ENCODE results near the gene RAB10.
A peak's percentile ranks its signal among the peaks of the same experiment; 100 is the strongest.
"Not testable (repeated sequence)": the region's sequence is repeated elsewhere in the genome, so short reads cannot be mapped to it uniquely, and the experiment has no call there.

Gene RAB10

GRCh38 chr2:26016012-26016705 lies 17.7 kb upstream of the RAB10 start:
- H3K4me3 ChIP-seq (ENCODE audit: severe bottlenecking), result no peak overlapping the region
- H3K4me1 ChIP-seq (ENCODE audit: insufficient read depth, poor library complexity, severe bottlenecking), result peaks cover 36% of the 10 kb centered on the region
- TF ChIP-seq CTCF (IDR thresholded peaks at IDR 0.05; ENCODE audit: poor library complexity, severe bottlenecking), result no peak
- ATAC-seq (ENCODE audit: low read depth) (no peak), DNase-seq (ENCODE audit: low spot score) (no peak)
- H3K27me3 ChIP-seq (ENCODE audit: insufficient read depth, poor library complexity, severe bottlenecking), result no peaks in the 10 kb centered on the region
- no peak overlapping the region for H3K27ac ChIP-seq (ENCODE audit: poor library complexity, severe bottlenecking)
- no peaks in the 10 kb centered on the region for H3K36me3 ChIP-seq (ENCODE audit: low read depth)
- no peaks in the 10 kb centered on the region for H3K9me3 ChIP-seq (ENCODE audit: severe bottlenecking)

DNA sequence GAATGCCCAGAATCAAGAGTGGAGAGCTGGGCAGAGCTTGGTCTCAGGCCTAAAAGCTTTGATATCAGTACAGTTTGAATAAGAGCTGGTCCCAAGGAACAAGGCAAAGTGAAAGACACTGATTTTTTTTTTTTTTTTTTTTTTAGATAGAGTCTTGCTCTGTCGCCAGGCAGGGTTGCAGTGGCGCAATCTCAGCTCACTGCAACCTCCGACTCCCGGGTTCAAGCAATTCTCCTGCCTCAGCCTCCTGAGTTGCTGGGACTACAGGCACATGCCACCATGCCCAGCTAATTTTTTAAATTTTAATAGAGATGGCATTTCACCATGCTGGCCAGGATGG lies 17.2 kb upstream of the RAB10 start:
- peaks cover 31% of the 10 kb centered on the region for H3K4me1 ChIP-seq (ENCODE audit: insufficient read depth, poor library complexity, severe bottlenecking)

DNA sequence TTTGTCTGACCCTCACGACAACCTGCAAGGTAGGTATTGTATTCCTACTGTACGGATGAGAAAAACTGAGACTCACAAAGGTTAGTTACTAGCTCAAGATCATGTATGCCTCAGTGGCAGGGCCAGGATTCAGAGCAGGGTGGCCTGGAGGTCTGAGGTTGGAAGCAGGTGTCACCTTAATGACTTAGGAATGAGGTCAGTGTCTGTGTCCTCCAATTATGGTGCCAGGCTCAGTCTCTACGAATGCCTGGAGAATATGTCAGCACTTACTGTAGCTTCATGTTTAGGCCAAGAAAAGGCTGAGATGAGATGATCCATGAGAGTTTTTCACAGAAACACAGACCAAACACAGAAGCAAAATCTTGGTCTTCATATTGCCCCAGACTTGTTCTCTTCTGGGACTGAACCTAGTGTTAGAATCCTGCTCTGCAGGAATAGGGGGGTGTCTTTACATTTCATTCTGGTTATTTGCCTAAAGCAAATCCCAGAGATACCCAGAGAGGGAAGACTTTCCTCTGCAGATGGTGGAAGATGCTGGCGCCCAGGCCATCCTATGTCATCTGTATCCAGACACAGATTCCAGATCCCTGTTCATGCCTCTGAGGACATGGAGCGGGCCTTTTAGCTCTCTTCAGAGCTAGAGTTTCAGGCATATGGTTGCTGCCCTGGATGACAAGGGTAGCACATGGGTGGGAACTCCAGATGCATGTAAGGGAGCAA lies 16.3 kb upstream of the RAB10 start:
- Histone ChIP-seq H3K36me3 (ENCODE audit: low read depth) (no peaks in the 10 kb centered on the region), H3K27ac (ENCODE audit: poor library complexity, severe bottlenecking) (peak overlapping the region; percentile 63), H3K4me3 (ENCODE audit: severe bottlenecking) (no peak overlapping the region), H3K27me3 (ENCODE audit: insufficient read depth, poor library complexity, severe bottlenecking) (no peaks in the 10 kb centered on the region), H3K4me1 (ENCODE audit: insufficient read depth, poor library complexity, severe bottlenecking) (peaks cover 22% of the 10 kb centered on the region), H3K9me3 (ENCODE audit: severe bottlenecking) (no peaks in the 10 kb centered on the region)
- ATAC-seq (ENCODE audit: low read depth), result peak; percentile 20
- TF ChIP-seq CTCF (IDR thresholded peaks at IDR 0.05; ENCODE audit: poor library complexity, severe bottlenecking), result no peak
- DNase-seq (ENCODE audit: low spot score), result no peak

More for the DNA sequence above, 17.2 kb upstream of the RAB10 start:
- H3K9me3 ChIP-seq (ENCODE audit: severe bottlenecking); H3K4me3 ChIP-seq (ENCODE audit: severe bottlenecking); DNase-seq (ENCODE audit: low spot score); ATAC-seq (ENCODE audit: low read depth); H3K27ac ChIP-seq (ENCODE audit: poor library complexity, severe bottlenecking); H3K27me3 ChIP-seq (ENCODE audit: insufficient read depth, poor library complexity, severe bottlenecking); H3K36me3 ChIP-seq (ENCODE audit: low read depth): not testable (repeated sequence)

DNA sequence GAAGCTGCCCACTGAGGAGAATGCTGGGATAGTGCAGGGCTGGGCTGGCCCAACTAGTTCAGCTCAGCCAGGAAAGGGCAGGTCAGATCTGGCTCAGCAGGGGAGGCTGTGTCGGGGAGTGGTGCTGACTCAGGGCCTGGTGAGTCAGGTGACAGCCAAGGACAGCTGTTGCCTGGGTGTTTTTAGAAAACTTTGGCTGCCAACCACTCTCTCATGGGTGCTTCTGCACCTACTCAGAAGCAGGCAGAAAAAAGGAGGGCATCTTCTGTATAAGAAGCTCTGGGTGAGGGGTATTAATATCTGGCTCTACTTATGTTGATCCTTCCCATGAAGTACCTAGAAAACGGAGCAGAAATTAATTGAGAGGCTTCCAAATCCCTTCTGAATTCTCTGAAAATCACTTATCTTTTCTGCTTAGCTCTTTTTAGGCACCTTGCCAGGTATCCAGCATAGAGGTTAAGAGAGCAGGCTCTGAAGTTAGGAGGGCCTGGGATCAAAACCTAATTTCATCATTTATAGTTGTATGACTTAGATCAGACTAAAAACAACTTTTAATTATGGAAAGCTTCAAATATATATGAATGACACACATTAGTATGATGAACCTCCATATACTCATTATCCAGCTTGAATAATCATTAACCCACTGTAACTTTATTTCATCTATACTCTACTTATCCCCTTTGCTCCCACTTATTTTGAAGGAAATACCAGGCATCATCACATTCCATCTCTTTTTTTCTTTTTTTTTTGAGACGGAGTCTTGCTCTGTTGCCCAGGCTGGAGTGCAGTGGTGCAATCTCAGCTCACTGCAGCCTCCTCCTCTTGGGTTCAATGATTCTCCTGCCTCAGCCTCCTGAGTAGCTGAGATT lies 15.5 kb upstream of the RAB10 start:
- Histone ChIP-seq H3K4me3 (ENCODE audit: severe bottlenecking) (no peak overlapping the region), H3K4me1 (ENCODE audit: insufficient read depth, poor library complexity, severe bottlenecking) (peaks cover 17% of the 10 kb centered on the region), H3K27ac (ENCODE audit: poor library complexity, severe bottlenecking) (peak overlapping the region; percentile 63), H3K9me3 (ENCODE audit: severe bottlenecking) (no peaks in the 10 kb centered on the region), H3K27me3 (ENCODE audit: insufficient read depth, poor library complexity, severe bottlenecking) (no peaks in the 10 kb centered on the region), H3K36me3 (ENCODE audit: low read depth) (no peaks in the 10 kb centered on the region)
- ATAC-seq (ENCODE audit: low read depth), result peak; percentile 100
- DNase-seq (ENCODE audit: low spot score), result peak; percentile 89
- no peak for TF ChIP-seq CTCF (IDR thresholded peaks at IDR 0.05; ENCODE audit: poor library complexity, severe bottlenecking)

- Histone ChIP-seq H3K4me3 (ENCODE audit: severe bottlenecking) (no peak overlapping the region), H3K36me3 (ENCODE audit: low read depth) (no peaks in the 10 kb centered on the region), H3K4me1 (ENCODE audit: insufficient read depth, poor library complexity, severe bottlenecking) (peaks cover 17% of the 10 kb centered on the region), H3K9me3 (ENCODE audit: severe bottlenecking) (no peaks in the 10 kb centered on the region), H3K27ac (ENCODE audit: poor library complexity, severe bottlenecking) (no peak overlapping the region), H3K27me3 (ENCODE audit: insufficient read depth, poor library complexity, severe bottlenecking) (no peaks in the 10 kb centered on the region)
- TF ChIP-seq CTCF (IDR thresholded peaks at IDR 0.05; ENCODE audit: poor library complexity, severe bottlenecking), result no peak
- no peak for DNase-seq (ENCODE audit: low spot score)
- no peak for ATAC-seq (ENCODE audit: low read depth)
Observed at GRCh38 chr2:26020231-26020640, 13.6 kb upstream of the RAB10 start.
